ENCODE results near the gene SNED1.

DNA sequence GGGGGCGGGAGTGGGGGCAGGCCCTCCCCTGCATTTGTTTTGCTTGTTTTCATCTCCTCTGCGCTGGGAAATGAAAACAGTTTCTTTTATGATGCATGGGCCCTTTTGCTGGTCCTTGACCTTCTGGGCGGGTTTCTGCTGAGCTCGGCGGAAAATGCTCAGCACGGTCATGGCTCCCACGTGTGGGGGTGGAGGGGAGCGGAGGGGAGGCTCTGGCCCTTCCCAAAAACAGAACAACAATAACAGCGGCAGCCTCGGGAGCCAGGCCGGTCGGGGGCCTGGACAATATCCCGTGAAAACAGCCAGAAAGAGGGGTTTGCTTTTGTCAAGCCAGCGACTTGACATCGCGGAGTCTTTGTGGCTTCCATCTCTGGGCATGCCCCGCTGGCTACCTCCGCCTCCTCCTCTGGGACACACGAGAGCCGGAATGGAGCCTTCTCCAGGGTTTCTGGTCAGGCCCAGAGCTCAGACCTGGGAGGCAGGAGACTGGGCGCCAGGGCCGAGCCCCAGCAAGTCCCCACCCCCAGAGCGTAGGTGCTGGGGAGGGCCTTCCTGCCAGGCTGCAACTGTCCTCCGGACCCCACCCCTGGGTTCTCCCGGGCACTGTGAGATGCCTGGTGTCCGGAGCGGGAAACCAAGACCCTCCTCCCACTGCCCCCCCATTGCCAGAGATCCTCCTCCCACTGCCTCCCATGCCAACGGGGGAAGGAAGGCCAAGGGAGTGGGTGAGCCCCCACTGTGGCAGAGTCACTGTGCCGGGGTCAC, 35.9 kb upstream of the SNED1 start:
- TF ChIP-seq CTCF (IDR thresholded peaks at IDR 0.05) (no peak), POLR2A (IDR thresholded peaks at IDR 0.05) (no peak)
